ENCODE measurements around the gene NUCKS1. TPM values are rescaled to one million over a fixed set of nuclear protein-coding genes. Genes with fewer than 3 reads are reported as not detected.

NUCKS1 gene
- total RNA-seq, 2 experiments from 2014 or later = 189 to 260 TPM

- intact Hi-C loops (cut with DNase I, micrococcal nuclease) = no loop called here
- ChIA-PET POLR2A (interaction anchor here (0.5 kb wide), 2 partner anchors 194 to 269 kb away, joined by 3 read pairs; no protein-coding TSS in a partner anchor), CTCF (interaction anchor here (1.0 to 3.9 kb wide), 4 partner anchors 10 to 109 kb away, joined by 3 to 17 read pairs (median 7); no protein-coding TSS in a partner anchor)
- DNase-seq (no peak), ATAC-seq (no peak)
- peaks cover 4% of the 10 kb centered on the region for H3K4me1 Mint-ChIP-seq
- no peak overlapping the region for H3K27ac Mint-ChIP-seq
- no peaks in the 10 kb centered on the region for H3K9me3 Mint-ChIP-seq (ENCODE audit: low read depth)
- H3K27me3 Mint-ChIP-seq = peaks cover 6% of the 10 kb centered on the region
- no peak overlapping the region for H3K4me3 Mint-ChIP-seq
- H3K36me3 Mint-ChIP-seq (ENCODE audit: low read depth) = peaks cover 4% of the 10 kb centered on the region
Measured at GRCh38 chr1:205700865-205701401, 49.0 kb downstream of the NUCKS1 start.

GRCh38 chr1:205699416-205699815 is 50.6 kb downstream of the NUCKS1 start:
- POLR2A ChIA-PET = no interaction called here
- Mint-ChIP-seq H3K27ac (no peak overlapping the region), H3K27me3 (peaks cover 9% of the 10 kb centered on the region), H3K9me3 (ENCODE audit: low read depth) (no peaks in the 10 kb centered on the region), H3K36me3 (ENCODE audit: low read depth) (no peaks in the 10 kb centered on the region), H3K4me1 (no peaks in the 10 kb centered on the region), H3K4me3 (no peak overlapping the region)
- ATAC-seq = no peak
- DNase-seq = no peak
- CTCF ChIA-PET = interaction anchor here (1.1 to 3.9 kb wide), 4 partner anchors 12 to 108 kb away, joined by 3 to 17 read pairs (median 8); no protein-coding TSS in a partner anchor
- intact Hi-C loops (cut with DNase I, micrococcal nuclease) = no loop called here

GRCh38 chr1:205698921-205699320 is 51.1 kb downstream of the NUCKS1 start:
- ATAC-seq (no peak), DNase-seq (no peak)
- H3K36me3 Mint-ChIP-seq (ENCODE audit: low read depth) = no peaks in the 10 kb centered on the region
- POLR2A ChIA-PET = no interaction called here
- H3K9me3 Mint-ChIP-seq (ENCODE audit: low read depth) = no peaks in the 10 kb centered on the region
- H3K4me3 Mint-ChIP-seq = no peak overlapping the region
- CTCF ChIA-PET = interaction anchor here (1.1 to 2.9 kb wide), 3 partner anchors 13 to 107 kb away, joined by 3 to 14 read pairs (median 3); no protein-coding TSS in a partner anchor
- H3K4me1 Mint-ChIP-seq = no peaks in the 10 kb centered on the region
- intact Hi-C loops (cut with DNase I, micrococcal nuclease) = no loop called here
- H3K27ac Mint-ChIP-seq = no peak overlapping the region
- peaks cover 9% of the 10 kb centered on the region for H3K27me3 Mint-ChIP-seq

- ATAC-seq (no peak), DNase-seq (no peak)
- H3K27me3 Mint-ChIP-seq = peaks cover 9% of the 10 kb centered on the region
- no peaks in the 10 kb centered on the region for H3K36me3 Mint-ChIP-seq (ENCODE audit: low read depth)
- intact Hi-C loops (cut with DNase I, micrococcal nuclease) = no loop called here
- no peak overlapping the region for H3K27ac Mint-ChIP-seq
- ChIA-PET POLR2A (no interaction called here), CTCF (interaction anchor here (0.7 to 3.0 kb wide), 2 partner anchors 18 to 752 kb away, joined by 3 to 13 read pairs; no protein-coding TSS in a partner anchor)
- no peak overlapping the region for H3K4me3 Mint-ChIP-seq
- no peaks in the 10 kb centered on the region for H3K9me3 Mint-ChIP-seq (ENCODE audit: low read depth)
- H3K4me1 Mint-ChIP-seq = no peaks in the 10 kb centered on the region
Measured at GRCh38 chr1:205693421-205693991, 56.5 kb downstream of the NUCKS1 start.

GRCh38 chr1:205692423-205692822 is 57.6 kb downstream of the NUCKS1 start:
- H3K27me3 Mint-ChIP-seq = peaks cover 9% of the 10 kb centered on the region
- ChIA-PET POLR2A (no interaction called here), CTCF (interaction anchor here (1.0 kb wide), 1 partner anchor 34 kb away, joined by 3 read pairs; no protein-coding TSS in a partner anchor)
- DNase-seq = no peak
- H3K9me3 Mint-ChIP-seq (ENCODE audit: low read depth) = no peaks in the 10 kb centered on the region
- H3K4me1 Mint-ChIP-seq = no peaks in the 10 kb centered on the region
- no peak overlapping the region for H3K27ac Mint-ChIP-seq
- intact Hi-C loops (cut with DNase I, micrococcal nuclease) = no loop called here
- no peaks in the 10 kb centered on the region for H3K36me3 Mint-ChIP-seq (ENCODE audit: low read depth)
- ATAC-seq = no peak
- H3K4me3 Mint-ChIP-seq = no peak overlapping the region

GRCh38 chr1:205690122-205690756 is 59.7 kb downstream of the NUCKS1 start:
- intact Hi-C loops (cut with DNase I, micrococcal nuclease) = no loop called here
- POLR2A ChIA-PET = no interaction called here

GRCh38 chr1:205689479-205689878 is 60.5 kb downstream of the NUCKS1 start:
- no peak for ATAC-seq
- no peak for DNase-seq
- CTCF ChIA-PET = interaction anchor here (1.6 kb wide), 1 partner anchor 32 kb away, joined by 5 read pairs; no protein-coding TSS in a partner anchor
- POLR2A ChIA-PET = no interaction called here
- H3K27ac Mint-ChIP-seq = no peak overlapping the region
- no peaks in the 10 kb centered on the region for H3K4me1 Mint-ChIP-seq
- H3K36me3 Mint-ChIP-seq (ENCODE audit: low read depth) = no peaks in the 10 kb centered on the region
- intact Hi-C loops (cut with DNase I, micrococcal nuclease) = no loop called here
- H3K4me3 Mint-ChIP-seq = no peak overlapping the region
- H3K9me3 Mint-ChIP-seq (ENCODE audit: low read depth) = no peaks in the 10 kb centered on the region
- H3K27me3 Mint-ChIP-seq = no peaks in the 10 kb centered on the region

More at GRCh38 chr1:205690122-205690756, 59.7 kb downstream of the NUCKS1 start:
- Mint-ChIP-seq H3K9me3 (ENCODE audit: low read depth) (no peaks in the 10 kb centered on the region), H3K4me1 (no peaks in the 10 kb centered on the region), H3K4me3 (no peak overlapping the region), H3K27me3 (peaks cover 3% of the 10 kb centered on the region), H3K27ac (no peak overlapping the region), H3K36me3 (ENCODE audit: low read depth) (no peaks in the 10 kb centered on the region)
- DNase-seq (no peak), ATAC-seq (no peak)
- CTCF ChIA-PET = no interaction called here

DNA sequence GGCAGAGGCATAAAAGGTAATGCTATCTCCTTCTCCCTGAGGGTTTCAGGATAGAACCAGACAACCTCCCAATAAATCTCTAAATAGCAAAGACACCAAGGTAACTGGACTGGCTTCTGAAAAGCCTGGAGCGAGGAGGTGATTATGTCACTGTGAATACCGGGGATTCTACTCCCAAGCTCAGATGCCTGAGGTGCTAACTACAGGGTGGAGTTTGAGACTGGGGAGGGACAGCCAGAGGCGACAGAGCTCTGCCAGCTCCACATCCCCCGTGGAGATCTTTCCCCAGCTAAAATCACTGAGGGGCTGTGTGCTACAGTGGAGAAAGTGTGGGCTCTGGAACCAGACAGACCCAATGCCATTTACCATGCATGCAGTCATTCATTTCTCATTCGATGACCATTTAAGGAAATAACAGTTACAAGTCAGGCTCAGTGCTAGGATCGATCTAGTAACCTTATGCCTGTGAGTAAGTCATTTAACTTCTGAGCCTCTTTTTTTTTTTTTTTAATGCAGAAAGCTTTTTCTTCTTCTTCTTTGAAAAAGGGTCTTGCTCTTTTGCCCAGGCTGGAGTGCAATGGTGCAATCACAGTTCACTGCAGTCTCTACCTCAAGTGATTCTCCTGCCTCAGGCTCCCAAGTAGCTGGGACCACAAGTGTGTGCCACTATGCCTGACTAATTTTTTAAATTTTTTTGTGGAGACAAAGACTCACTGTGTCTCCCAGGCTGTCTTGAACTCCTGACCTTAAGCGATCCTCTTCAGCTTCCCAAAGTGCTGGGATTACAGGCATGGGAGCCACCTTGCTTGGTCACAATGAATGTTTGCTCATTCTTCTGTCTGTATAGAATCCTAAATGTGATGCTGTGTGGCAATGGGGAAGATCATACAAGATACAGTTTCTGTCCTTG is 61.6 kb downstream of the NUCKS1 start:
- intact Hi-C loops (cut with DNase I, micrococcal nuclease) = no loop called here
- no peaks in the 10 kb centered on the region for H3K4me1 Mint-ChIP-seq
- CTCF ChIA-PET = interaction anchor here (1.1 to 1.6 kb wide), 3 partner anchors 21 to 31 kb away, joined by 3 to 6 read pairs (median 5); no protein-coding TSS in a partner anchor
- DNase-seq (no peak), ATAC-seq (no peak)
- H3K27me3 Mint-ChIP-seq = no peaks in the 10 kb centered on the region
- POLR2A ChIA-PET = interaction anchor here (0.6 kb wide), 1 partner anchor 15 kb away, joined by 9 read pairs; no protein-coding TSS in a partner anchor
- no peak overlapping the region for H3K4me3 Mint-ChIP-seq
- H3K9me3 Mint-ChIP-seq (ENCODE audit: low read depth) = no peaks in the 10 kb centered on the region
- H3K27ac Mint-ChIP-seq = no peak overlapping the region
- H3K36me3 Mint-ChIP-seq (ENCODE audit: low read depth) = no peaks in the 10 kb centered on the region

DNA sequence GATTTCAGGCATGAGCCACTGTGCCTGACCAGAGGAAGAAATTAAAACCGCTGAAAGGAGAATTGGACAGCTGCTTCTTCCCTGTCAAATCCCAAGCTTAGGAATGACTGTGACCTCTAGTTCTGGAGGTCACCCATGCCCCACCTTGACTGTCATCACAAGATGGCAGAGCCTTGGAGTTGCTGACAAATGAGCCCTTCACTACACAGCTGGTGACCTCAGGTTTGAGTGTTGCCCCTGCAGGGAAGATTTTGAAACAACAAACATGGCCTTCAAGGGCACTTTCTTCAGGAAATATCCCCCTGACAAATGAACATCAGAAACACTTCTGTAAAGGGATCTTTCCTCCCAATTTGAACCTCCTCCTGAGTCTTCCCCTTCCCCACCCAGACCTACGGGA is 62.7 kb downstream of the NUCKS1 start:
- ChIA-PET CTCF (no interaction called here), POLR2A (no interaction called here)

GRCh38 chr1:205681364-205681763 is 68.6 kb downstream of the NUCKS1 start:
- POLR2A ChIA-PET = no interaction called here
- H3K4me3 Mint-ChIP-seq = no peak overlapping the region
- peaks cover 11% of the 10 kb centered on the region for H3K27me3 Mint-ChIP-seq
- no peak overlapping the region for H3K27ac Mint-ChIP-seq
- DNase-seq (no peak), ATAC-seq (no peak)
- H3K36me3 Mint-ChIP-seq (ENCODE audit: low read depth) = no peaks in the 10 kb centered on the region
- H3K4me1 Mint-ChIP-seq = peaks cover 8% of the 10 kb centered on the region
- no peaks in the 10 kb centered on the region for H3K9me3 Mint-ChIP-seq (ENCODE audit: low read depth)
- intact Hi-C loops (cut with DNase I, micrococcal nuclease) = no loop called here
- CTCF ChIA-PET = interaction anchor here (1.2 to 5.2 kb wide), 2 partner anchors 30 to 90 kb away, joined by 7 to 29 read pairs; no protein-coding TSS in a partner anchor

More for the DNA sequence above, 62.7 kb downstream of the NUCKS1 start:
- H3K36me3 Mint-ChIP-seq (ENCODE audit: low read depth) = no peaks in the 10 kb centered on the region
- no peak for DNase-seq
- H3K4me3 Mint-ChIP-seq = no peak overlapping the region
- no peaks in the 10 kb centered on the region for H3K27me3 Mint-ChIP-seq
- H3K4me1 Mint-ChIP-seq = no peaks in the 10 kb centered on the region
- H3K9me3 Mint-ChIP-seq (ENCODE audit: low read depth) = no peaks in the 10 kb centered on the region
- ATAC-seq = no peak
- no peak overlapping the region for H3K27ac Mint-ChIP-seq
- intact Hi-C loops (cut with DNase I, micrococcal nuclease) = no loop called here
